ENCODE results near the gene INTS6L.
A peak's percentile ranks its signal among the peaks of the same experiment; 100 is the strongest.
"Not testable (repeated sequence)": the region's sequence is repeated elsewhere in the genome, so short reads cannot be mapped to it uniquely, and the experiment has no call there.

Gene INTS6L

DNA sequence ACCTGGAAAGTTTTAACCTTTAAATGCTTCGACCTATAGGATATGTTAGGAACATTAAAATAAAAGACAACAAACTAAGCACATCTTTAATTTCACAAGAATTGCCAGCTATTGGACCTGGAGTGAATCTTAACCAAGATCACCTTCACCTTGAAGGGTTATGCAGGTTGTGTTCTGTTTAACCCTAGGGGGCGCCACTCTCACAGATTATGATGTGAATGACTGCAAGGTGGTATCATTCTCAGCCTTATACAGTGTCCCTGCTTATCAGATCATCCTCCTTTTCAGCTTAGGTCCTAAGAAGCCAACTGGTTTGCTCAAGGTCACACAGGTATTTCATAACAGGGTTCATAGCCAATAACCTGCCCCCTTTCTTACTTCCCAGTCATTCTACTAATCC lies 23.5 kb downstream of the INTS6L start:
- Mint-ChIP-seq H3K4me1 (ENCODE audit: low read depth) (peaks cover 37% of the 10 kb centered on the region), H3K4me3 (no peak overlapping the region), H3K27ac (peak overlapping the region; percentile 54), H3K36me3 (peaks cover 2% of the 10 kb centered on the region), H3K27me3 (no peaks in the 10 kb centered on the region), H3K9me3 (ENCODE audit: low read depth) (no peaks in the 10 kb centered on the region)

DNA sequence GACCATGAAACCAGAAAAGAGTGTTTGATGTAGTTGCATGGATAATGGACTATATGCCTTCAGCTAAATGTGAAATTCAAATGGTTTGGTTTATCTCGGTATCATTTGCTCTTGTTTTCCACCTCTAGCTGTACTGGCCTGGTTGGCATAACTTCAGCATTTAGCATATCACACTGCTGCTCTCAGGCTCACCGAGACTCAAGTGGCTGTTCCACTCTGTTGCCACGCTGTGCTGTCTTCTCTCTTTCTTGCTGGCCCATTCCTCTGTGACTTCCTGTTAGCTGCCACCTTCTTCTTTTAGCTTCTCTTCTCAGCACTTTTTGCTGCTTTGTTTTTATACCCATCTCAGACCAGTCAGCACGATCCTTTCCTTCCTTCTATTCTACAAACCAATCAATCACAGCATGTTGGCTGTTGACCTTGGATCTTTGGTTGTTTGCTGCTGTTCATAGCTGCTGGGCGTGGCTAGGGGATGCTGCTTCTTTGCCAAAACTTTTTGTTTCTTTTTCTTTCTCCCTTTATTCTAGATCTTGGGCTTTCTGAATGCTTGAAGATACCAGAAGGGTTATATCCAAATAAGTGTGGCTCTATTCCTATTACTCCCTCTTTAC lies 24.0 kb downstream of the INTS6L start:
- peaks cover 32% of the 10 kb centered on the region for H3K4me1 Mint-ChIP-seq (ENCODE audit: low read depth)
- peaks cover 2% of the 10 kb centered on the region for H3K36me3 Mint-ChIP-seq
- H3K27me3 Mint-ChIP-seq, result no peaks in the 10 kb centered on the region
- no peak overlapping the region for H3K4me3 Mint-ChIP-seq
- peak overlapping the region; percentile 54 for H3K27ac Mint-ChIP-seq
- no peaks in the 10 kb centered on the region for H3K9me3 Mint-ChIP-seq (ENCODE audit: low read depth)

DNA sequence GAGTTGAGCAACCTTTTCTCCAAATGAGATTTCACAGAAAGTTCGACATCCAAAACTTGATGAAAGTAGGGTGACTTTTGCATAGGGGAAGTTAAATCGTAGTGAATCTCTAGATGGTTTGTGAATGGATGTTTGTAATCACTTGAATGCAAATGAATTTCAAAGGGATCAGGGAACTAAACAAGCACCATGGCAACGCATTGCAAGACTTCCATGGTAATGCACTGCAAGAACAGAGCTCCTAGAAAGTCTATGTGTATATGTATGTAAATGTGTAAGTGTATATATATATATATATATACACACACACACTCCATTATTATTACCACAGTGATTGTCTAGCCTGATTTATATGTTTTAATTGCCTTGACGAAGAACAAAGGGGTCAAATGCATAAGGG lies 27.3 kb downstream of the INTS6L start:
- H3K36me3 Mint-ChIP-seq, result peaks cover 2% of the 10 kb centered on the region
- H3K27ac Mint-ChIP-seq, result no peak overlapping the region
- H3K4me1 Mint-ChIP-seq (ENCODE audit: low read depth), result peaks cover 21% of the 10 kb centered on the region
- no peaks in the 10 kb centered on the region for H3K9me3 Mint-ChIP-seq (ENCODE audit: low read depth)
- H3K27me3 Mint-ChIP-seq, result no peaks in the 10 kb centered on the region
- H3K4me3 Mint-ChIP-seq, result no peak overlapping the region

DNA sequence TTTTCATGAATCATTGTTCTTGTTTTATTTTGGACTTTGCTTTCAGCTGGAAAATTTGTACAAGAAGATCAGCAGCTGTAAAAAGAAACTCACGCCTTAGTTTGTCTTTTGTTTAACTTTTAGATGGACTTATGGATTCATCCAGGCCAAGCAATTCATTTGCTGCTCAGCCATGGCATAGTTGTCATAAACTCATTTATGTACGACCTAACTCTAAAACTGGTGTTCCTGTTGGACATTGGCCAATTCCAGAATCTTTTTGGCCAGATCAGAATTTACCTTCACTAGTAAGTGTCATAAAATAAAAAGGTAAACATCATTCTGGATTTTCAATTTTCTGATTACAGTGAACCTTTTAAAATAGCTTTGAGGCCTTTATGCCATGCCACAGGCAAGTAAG lies 29.1 kb downstream of the INTS6L start:
- H3K4me3 Mint-ChIP-seq, result no peak overlapping the region
- H3K9me3 Mint-ChIP-seq (ENCODE audit: low read depth), result no peaks in the 10 kb centered on the region
- peaks cover 2% of the 10 kb centered on the region for H3K36me3 Mint-ChIP-seq
- H3K27ac Mint-ChIP-seq, result no peak overlapping the region
- no peaks in the 10 kb centered on the region for H3K27me3 Mint-ChIP-seq
- H3K4me1 Mint-ChIP-seq (ENCODE audit: low read depth), result peaks cover 3% of the 10 kb centered on the region

DNA sequence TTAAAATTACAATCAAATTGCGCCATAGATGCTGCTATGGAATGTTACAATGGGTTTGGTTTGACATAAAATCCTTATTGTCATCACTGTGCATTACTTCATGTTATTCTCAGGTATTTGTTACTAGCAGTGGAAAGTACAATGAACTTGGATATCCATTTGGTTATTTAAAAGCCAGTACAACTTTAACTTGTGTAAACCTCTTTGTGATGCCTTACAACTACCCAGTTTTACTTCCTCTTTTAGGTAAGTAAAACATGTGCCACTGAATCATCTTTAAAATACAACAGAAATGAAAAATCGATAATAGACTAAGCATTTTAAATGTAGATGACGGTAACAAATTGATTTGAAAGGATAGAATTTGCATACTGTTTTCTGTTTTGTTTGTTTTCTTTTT lies 35.6 kb downstream of the INTS6L start:
- Mint-ChIP-seq H3K9me3 (ENCODE audit: low read depth) (no peaks in the 10 kb centered on the region), H3K36me3 (peaks cover 11% of the 10 kb centered on the region), H3K4me3 (no peak overlapping the region), H3K27me3 (no peaks in the 10 kb centered on the region), H3K4me1 (ENCODE audit: low read depth) (no peaks in the 10 kb centered on the region), H3K27ac (no peak overlapping the region)

DNA sequence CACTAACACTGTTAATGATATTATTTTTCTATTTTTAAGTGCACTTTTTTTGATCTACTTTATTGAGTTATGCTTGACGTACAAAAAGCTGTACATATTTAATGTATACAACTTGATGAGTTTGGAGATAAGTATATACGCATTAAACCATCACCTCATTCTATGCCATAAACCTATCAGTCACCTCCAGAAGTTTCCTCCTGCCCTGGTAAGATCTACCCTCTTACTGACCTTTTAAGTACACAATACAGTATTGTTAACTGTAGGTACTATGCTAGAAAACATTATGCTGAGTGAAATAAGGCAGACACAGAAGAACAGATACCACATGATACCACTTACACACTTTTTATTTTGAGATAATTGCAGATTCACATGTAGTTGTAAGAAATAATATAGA lies 36.9 kb downstream of the INTS6L start:
- no peaks in the 10 kb centered on the region for H3K27me3 Mint-ChIP-seq
- H3K4me3 Mint-ChIP-seq, result no peak overlapping the region
- no peaks in the 10 kb centered on the region for H3K9me3 Mint-ChIP-seq (ENCODE audit: low read depth)
- H3K27ac Mint-ChIP-seq, result no peak overlapping the region
- no peaks in the 10 kb centered on the region for H3K4me1 Mint-ChIP-seq (ENCODE audit: low read depth)
- peaks cover 17% of the 10 kb centered on the region for H3K36me3 Mint-ChIP-seq

DNA sequence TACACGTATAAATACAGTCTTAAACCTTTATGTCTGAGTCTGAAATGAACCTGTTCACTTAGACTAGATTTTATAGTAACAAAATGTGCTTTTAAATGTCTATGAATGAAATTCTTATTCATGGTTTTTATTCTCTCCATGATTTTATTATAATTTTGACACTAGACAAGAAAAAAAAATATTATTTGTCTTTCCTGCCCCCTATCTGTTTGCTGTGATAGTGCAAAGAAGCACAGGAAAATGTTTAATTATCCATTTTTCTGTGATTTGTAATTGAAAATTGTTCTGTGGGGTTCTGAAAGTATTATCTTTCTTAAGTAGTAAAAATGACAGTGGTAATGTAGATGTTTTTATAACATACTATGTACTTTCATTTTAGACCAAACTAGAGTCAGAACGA lies 52.0 kb downstream of the INTS6L start:
- Mint-ChIP-seq H3K4me1 (ENCODE audit: low read depth) (peaks cover 11% of the 10 kb centered on the region), H3K4me3 (no peak overlapping the region), H3K36me3 (no peaks in the 10 kb centered on the region), H3K27ac (no peak overlapping the region), H3K9me3 (ENCODE audit: low read depth) (no peaks in the 10 kb centered on the region), H3K27me3 (no peaks in the 10 kb centered on the region)

DNA sequence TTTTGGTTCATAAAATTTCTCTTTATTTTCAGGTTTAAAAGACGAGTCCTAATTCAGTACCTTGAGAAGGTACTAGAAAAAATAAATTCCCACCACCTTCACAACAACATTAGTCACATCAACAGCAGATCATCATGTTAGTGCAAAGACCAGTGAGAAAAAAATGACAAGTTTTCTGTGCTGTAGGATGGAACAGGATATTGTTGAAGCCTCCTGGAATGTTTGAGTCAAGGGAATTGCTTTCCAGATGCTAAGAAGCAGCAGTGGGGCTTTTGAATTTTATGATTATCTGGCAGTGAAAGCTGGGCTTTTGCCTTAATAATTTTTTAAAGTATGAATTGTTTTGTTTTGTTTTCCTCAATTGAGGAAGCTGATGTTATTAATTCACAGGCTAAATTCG lies 61.0 kb downstream of the INTS6L start:
- Mint-ChIP-seq H3K27me3 (no peaks in the 10 kb centered on the region), H3K4me1 (ENCODE audit: low read depth) (peaks cover 6% of the 10 kb centered on the region), H3K36me3 (peaks cover 2% of the 10 kb centered on the region), H3K9me3 (ENCODE audit: low read depth) (no peaks in the 10 kb centered on the region), H3K4me3 (no peak overlapping the region), H3K27ac (no peak overlapping the region)

DNA sequence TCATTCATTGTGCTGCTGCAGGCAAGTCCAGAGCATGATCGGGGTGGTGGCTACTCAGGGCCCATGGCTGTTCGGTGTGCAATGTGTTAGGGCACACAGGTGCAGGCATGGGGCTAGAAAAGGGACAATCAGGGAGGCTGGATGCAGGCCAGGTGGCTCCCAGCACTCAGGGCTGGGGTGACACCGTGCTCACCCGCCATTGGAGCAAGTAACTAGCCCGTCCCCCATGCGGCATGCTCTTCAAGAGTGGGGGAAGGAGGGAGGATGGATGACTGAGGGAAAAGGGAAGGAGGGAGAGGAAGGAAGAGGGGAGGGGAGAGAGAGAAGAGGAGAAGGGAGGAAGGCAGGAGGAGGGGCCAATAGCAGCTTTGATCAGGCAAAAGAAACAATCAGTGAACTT lies 64.7 kb downstream of the INTS6L start:
- H3K27me3 Mint-ChIP-seq, result peaks cover 2% of the 10 kb centered on the region
- no peaks in the 10 kb centered on the region for H3K9me3 Mint-ChIP-seq (ENCODE audit: low read depth)
- no peak overlapping the region for H3K4me3 Mint-ChIP-seq
- no peaks in the 10 kb centered on the region for H3K4me1 Mint-ChIP-seq (ENCODE audit: low read depth)
- H3K36me3 Mint-ChIP-seq, result no peaks in the 10 kb centered on the region
- no peak overlapping the region for H3K27ac Mint-ChIP-seq

DNA sequence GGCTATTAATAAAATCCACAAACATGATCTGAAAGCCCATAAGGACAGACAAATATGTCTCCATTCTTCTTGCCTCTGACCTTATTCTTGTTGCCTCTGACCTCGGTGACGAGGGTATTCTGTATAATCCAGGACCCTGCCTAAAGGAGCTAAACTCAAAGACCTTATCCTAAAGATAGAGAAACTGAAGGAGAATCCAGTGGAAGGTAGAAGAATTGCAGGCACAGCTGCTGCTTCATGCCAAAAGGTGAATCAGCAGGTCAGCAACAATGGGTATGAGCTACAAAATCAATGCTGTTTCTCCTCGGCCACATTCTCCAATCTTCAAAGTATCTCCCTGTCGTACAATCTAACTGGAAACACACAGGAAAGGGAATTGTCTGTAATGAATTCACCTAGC lies 71.4 kb downstream of the INTS6L start:
- Mint-ChIP-seq H3K4me1 (ENCODE audit: low read depth) (no peaks in the 10 kb centered on the region), H3K36me3 (no peaks in the 10 kb centered on the region), H3K27ac (no peak overlapping the region), H3K4me3 (no peak overlapping the region), H3K9me3 (ENCODE audit: low read depth) (no peaks in the 10 kb centered on the region), H3K27me3 (peaks cover 5% of the 10 kb centered on the region)

DNA sequence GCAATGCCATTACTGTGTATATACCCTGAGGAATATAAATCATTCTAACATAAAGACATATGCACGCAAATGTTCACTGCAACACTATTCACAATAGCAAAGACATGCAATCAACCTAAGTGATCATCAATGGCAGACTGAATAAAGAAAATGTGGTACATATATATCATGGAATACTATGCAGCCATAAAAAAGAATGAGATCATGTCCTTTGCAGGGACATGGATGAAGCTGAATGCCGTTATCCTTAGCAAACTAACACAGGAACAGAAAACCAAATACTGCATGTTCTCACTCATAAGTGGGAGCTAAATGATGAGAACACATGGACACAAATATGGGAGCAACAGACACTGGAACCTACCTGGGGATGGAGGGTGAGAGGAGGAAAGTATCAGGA lies 73.6 kb downstream of the INTS6L start:
- not testable (repeated sequence) for H3K36me3 Mint-ChIP-seq; H3K4me1 Mint-ChIP-seq (ENCODE audit: low read depth); H3K9me3 Mint-ChIP-seq (ENCODE audit: low read depth); H3K27ac Mint-ChIP-seq; H3K27me3 Mint-ChIP-seq; H3K4me3 Mint-ChIP-seq

DNA sequence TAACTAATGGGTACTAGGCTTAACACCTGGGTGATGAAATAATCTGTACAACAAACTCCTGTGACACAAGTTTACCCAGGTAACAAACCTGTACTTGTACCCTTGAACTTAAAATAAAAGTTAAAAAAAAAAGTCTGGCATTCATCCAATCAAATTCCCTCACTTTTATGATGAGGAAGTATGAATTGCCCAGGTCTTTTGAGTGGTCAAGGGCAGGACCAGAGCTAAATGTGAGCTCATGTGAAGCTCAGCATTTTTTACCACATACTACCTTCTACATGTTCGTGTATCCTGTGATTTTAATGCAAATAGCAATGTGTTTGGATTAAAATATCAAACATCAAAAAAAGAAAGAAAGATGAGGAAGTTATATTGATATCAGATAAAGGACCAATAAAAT lies 74.0 kb downstream of the INTS6L start:
- not testable (repeated sequence) for H3K27ac Mint-ChIP-seq; H3K27me3 Mint-ChIP-seq; H3K4me1 Mint-ChIP-seq (ENCODE audit: low read depth); H3K9me3 Mint-ChIP-seq (ENCODE audit: low read depth); H3K36me3 Mint-ChIP-seq; H3K4me3 Mint-ChIP-seq

DNA sequence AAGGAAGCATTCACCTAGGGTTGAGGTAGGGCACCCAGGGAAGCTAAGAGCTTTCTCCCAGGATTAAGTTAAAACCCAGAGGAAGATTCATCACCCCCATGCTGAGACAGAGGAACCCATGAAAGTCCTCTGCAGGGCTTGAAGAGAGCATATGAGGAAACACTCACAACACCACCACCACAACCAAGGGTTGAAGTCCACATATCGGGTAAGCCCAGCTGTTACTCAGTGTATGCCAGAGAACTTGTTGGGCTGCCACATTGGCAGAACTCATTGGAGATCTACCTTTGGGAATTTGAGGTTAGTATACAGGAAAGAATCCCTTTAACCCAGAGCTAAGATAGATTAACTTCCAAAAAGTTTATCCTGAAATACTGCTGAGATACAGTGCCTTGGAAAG lies 75.1 kb downstream of the INTS6L start:
- Mint-ChIP-seq H3K4me3 (no peak overlapping the region), H3K9me3 (ENCODE audit: low read depth) (no peaks in the 10 kb centered on the region), H3K27me3 (peaks cover 3% of the 10 kb centered on the region), H3K36me3 (no peaks in the 10 kb centered on the region), H3K4me1 (ENCODE audit: low read depth) (no peaks in the 10 kb centered on the region), H3K27ac (no peak overlapping the region)

DNA sequence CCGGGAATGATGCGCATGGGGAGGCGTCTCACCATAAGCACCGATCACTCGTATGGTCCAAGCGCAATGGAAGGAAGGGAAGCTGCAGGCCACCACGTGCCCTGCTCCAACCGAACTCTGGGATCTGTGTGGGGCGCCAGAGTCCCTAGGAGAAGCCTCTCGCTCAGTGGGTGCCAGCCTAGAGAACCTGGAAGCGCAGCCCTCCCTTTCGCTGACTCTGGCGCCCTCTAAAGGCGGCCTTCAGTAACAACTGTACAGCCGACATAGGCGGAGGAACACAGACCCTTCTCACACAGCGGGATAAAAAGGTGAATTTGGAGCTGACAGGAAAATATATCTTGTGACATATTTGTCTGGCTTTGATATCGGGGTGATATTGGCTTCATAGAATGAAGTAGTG lies 76.0 kb downstream of the INTS6L start:
- Mint-ChIP-seq H3K27ac (no peak overlapping the region), H3K9me3 (ENCODE audit: low read depth) (no peaks in the 10 kb centered on the region), H3K4me1 (ENCODE audit: low read depth) (no peaks in the 10 kb centered on the region), H3K36me3 (no peaks in the 10 kb centered on the region), H3K4me3 (no peak overlapping the region), H3K27me3 (peaks cover 3% of the 10 kb centered on the region)

DNA sequence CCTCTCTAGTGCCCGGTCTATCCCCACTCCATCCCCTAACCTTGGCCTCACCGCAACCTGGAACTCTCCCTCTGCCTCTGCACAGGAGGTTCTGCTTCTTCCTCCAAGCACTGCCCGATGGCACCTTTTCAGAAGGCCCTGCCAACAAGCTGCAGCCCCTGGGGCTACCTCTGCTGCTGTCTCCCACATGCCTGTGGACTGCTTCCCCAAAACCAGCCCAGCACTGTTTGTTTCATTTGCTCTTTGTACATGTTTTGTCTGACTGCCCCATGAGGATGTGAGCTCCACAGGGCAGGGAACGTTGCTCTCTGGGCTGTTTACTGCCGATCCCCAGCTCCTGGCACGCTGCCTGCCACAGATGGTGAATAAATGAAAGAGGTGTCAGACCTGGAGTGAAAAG lies 85.4 kb downstream of the INTS6L start:
- Mint-ChIP-seq H3K4me1 (ENCODE audit: low read depth) (no peaks in the 10 kb centered on the region), H3K9me3 (ENCODE audit: low read depth) (no peaks in the 10 kb centered on the region), H3K36me3 (no peaks in the 10 kb centered on the region), H3K27ac (no peak overlapping the region), H3K27me3 (peaks cover 11% of the 10 kb centered on the region), H3K4me3 (no peak overlapping the region)

DNA sequence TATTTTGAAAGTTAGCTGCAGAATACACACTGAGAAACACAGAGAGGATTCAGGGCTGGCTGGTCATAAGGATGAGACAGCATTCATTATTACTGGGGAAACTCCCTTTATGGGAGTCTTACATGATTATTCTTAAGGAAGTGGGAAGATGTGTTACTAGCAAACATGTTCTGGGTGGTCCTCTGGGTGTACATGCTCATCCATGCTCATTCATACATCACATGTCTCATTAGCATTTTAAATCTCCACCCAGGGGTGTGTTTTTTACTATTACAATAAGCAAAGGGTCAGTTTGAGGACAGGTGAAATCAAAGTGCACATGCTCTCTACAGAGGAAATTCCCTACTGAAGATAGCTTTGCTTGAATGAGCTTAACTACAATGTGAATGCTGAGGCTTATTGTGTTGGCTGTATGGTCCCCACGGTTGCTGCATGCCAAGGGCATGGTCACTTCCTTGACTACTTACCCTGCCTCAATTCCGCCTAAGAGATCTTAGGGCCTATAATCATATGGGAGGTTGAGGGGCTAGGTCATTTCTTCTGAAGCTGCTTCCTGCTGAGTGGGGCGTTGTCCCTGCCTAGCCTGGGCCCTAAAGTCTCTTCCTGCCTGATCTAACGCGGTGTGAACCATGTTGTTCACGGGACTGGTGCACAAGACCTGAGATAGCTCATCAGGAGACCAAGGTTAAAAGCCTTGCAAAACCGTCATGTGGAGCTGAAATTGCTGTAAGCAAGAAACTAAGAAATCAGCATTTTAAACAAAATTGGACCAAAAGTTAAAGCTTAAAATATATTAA lies 104.1 kb downstream of the INTS6L start:
- H3K27me3 Mint-ChIP-seq; H3K36me3 Mint-ChIP-seq; H3K9me3 Mint-ChIP-seq (ENCODE audit: low read depth); H3K27ac Mint-ChIP-seq; H3K4me3 Mint-ChIP-seq; H3K4me1 Mint-ChIP-seq (ENCODE audit: low read depth): not testable (repeated sequence)
